DOHH2 (cell line): Measurements from ENCODE around the gene ENTPD8.

ENCODE experiments used
- EZH2phosphoT487 ChIP-seq: fragments of 200-600 bp; sonication (generic); IDR thresholded peaks from 2 replicates; pipeline ENCODE4 v1.6.1; 2017; ENCODE audit warnings: borderline replicate concordance, mild to moderate bottlenecking, antibody characterized with exemption, low read length, moderate library complexity, mixed read lengths
- TF ChIP-seq, protein P1 (sequence below): fragments of 200-600 bp; sonication (generic); IDR thresholded peaks from one replicate; pipeline ENCODE4 v1.5.1; 2014; ENCODE audit warnings: antibody characterized with exemption, mild to moderate bottlenecking, low read depth, low read length; ENCODE audit not compliant: poor library complexity, severe bottlenecking

DNA sequence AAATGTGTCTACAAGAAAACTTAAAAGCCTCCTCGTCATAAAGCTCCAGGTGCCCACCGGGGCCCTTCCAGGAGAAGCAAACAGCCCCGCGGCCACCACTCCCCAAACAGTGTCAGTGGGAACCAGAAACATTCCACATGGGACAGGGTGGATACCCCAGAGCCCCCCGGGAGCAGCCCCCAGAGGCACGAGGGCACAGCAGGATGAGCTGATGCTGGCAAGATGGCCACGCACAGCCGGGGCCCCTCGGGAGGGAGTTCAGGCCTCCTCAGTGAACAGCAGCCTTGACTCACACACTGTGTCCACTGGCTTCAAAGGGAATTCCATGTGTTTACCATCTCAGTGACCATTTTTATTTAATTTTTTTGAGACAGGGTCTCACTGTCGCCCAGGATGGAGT, 28.7 kb downstream of the ENTPD8 start:
- TF ChIP-seq, protein P1, sequence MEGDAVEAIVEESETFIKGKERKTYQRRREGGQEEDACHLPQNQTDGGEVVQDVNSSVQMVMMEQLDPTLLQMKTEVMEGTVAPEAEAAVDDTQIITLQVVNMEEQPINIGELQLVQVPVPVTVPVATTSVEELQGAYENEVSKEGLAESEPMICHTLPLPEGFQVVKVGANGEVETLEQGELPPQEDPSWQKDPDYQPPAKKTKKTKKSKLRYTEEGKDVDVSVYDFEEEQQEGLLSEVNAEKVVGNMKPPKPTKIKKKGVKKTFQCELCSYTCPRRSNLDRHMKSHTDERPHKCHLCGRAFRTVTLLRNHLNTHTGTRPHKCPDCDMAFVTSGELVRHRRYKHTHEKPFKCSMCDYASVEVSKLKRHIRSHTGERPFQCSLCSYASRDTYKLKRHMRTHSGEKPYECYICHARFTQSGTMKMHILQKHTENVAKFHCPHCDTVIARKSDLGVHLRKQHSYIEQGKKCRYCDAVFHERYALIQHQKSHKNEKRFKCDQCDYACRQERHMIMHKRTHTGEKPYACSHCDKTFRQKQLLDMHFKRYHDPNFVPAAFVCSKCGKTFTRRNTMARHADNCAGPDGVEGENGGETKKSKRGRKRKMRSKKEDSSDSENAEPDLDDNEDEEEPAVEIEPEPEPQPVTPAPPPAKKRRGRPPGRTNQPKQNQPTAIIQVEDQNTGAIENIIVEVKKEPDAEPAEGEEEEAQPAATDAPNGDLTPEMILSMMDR, result no peak
- TF ChIP-seq EZH2phosphoT487, result no peak
